Endodermal cell (in vitro differentiated cells): ENCODE data around the gene LY86. TPM values are rescaled to one million over a fixed set of nuclear protein-coding genes. Genes with fewer than 3 reads are reported as not detected.

Experiments used
- DNase-seq: peaks from one replicate; pipeline ENCODE4 v3.0.0-alpha.2; 2017
- H3K27ac ChIP-seq: 2 replicates; pipeline ENCODE4 v1.5.1; 2013; ENCODE audit warnings: mild to moderate bottlenecking, low read depth, low read length, moderate library complexity
- H3K27me3 ChIP-seq: 2 replicates; pipeline ENCODE4 v1.6.1; 2013; ENCODE audit warnings: mild to moderate bottlenecking, low read length, moderate library complexity; ENCODE audit not compliant: insufficient read depth, control insufficient read depth, poor library complexity, severe bottlenecking
- H3K36me3 ChIP-seq: 2 replicates; pipeline ENCODE4 v1.7.0; 2013; ENCODE audit warnings: mild to moderate bottlenecking, low read length, moderate library complexity; ENCODE audit not compliant: control insufficient read depth, insufficient read depth
- H3K4me1 ChIP-seq: one replicate; pipeline ENCODE4 v1.7.0; 2013; ENCODE audit warnings: low read length; ENCODE audit not compliant: control insufficient read depth, insufficient read depth
- H3K4me3 ChIP-seq: 2 replicates; pipeline ENCODE4 v1.5.1; 2013; ENCODE audit warnings: mild to moderate bottlenecking, low read length, moderate library complexity
- H3K9ac ChIP-seq: 2 replicates; pipeline ENCODE4 v1.6.1; 2013; ENCODE audit warnings: mild to moderate bottlenecking, low read length, moderate library complexity; ENCODE audit not compliant: poor library complexity, severe bottlenecking; ENCODE audit errors: extremely low read depth
- H3K9me3 ChIP-seq: 2 replicates; pipeline ENCODE4 v1.6.1; 2013; ENCODE audit warnings: mild to moderate bottlenecking, low read length, moderate library complexity; ENCODE audit not compliant: control insufficient read depth
- H3K27ac Mint-ChIP-seq: 2 replicates; pipeline ENCODE4 v1.8.0; 2020; ENCODE audit warnings: mixed read lengths
- H3K27me3 Mint-ChIP-seq: 2 replicates; pipeline ENCODE4 v1.8.0; 2021; ENCODE audit warnings: mild to moderate bottlenecking, mixed read lengths; ENCODE audit not compliant: insufficient read depth
- H3K36me3 Mint-ChIP-seq: 2 replicates; pipeline ENCODE4 v1.8.0; 2020; ENCODE audit warnings: low read depth, mixed read lengths
- H3K4me1 Mint-ChIP-seq: 2 replicates; pipeline ENCODE4 v1.8.0; 2020; ENCODE audit warnings: mixed read lengths
- H3K4me3 Mint-ChIP-seq: 2 replicates; pipeline ENCODE4 v1.8.0; 2020; ENCODE audit warnings: mild to moderate bottlenecking, moderate library complexity, mixed read lengths
- H3K9me3 Mint-ChIP-seq: 2 replicates; pipeline ENCODE4 v1.8.0; 2020; ENCODE audit warnings: mild to moderate bottlenecking, mixed read lengths
- WGBS, 2 experiments: methylation state at CpG; one replicate each; pipeline versions ENCODE4 v1.1.5 to v1.1.7; 2013; ENCODE audit warnings: missing lambda C conversion rate in 2 of 2, mixed read lengths in 1 of 2; ENCODE audit not compliant: insufficient coverage in 1 of 2, insufficient read length in 1 of 2; 5-methylcytosine and 5-hydroxymethylcytosine counted together
- total RNA-seq, 2 donors: library from RNA; stranded (reverse); fragmentation: NEBNext Ultra II Directional in 1 of 2; extraction: Animal tissue kit (Norgen Biotek cat#: 25700) in 1 of 2; gene quantifications; 2 replicates in 1 of 2; 3 replicates in 1 of 2; pipeline ENCODE4 v1.2.1, GENCODE V29; 2021
- TF ChIP-seq, protein P1 (sequence below): fragments of 200-600 bp; sonication (generic); conservative IDR thresholded peaks from 2 replicates; pipeline ENCODE4 v1.5.0; 2021; ENCODE audit warnings: antibody characterized with exemption, mild to moderate bottlenecking

LY86 gene
- total RNA-seq, 2 donors from 2014 or later, result not detected

DNA sequence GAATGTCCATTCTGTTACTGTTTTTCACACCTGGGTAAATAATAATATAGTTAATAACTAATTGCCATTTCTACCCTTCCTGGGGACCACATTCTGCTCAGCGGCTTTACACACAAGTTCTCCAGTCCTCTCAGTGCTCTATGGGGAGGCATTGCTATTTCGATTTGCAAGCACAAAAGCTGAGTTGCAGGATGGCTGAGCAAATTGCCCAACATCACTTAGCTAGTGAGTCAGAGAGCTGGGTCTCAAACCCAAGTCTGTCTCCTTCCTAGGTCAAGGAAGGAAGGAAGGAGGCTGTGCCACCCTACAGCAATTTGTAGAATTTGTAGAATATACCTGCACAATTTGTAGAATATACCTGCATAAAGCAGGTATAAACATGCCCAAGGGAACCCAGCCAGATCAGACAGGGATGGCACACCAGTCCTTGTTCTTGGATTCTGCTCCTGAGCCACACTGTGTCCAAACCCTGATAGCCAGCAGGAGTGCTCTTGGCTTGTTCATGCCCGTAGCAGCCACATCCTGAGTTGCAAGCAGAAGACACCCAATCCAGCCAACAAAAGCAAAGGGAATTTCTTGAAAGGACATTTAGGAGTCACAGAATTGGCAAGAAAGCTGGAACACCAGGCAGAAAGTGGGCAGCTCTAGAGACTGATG is 56.9 kb downstream of the LY86 start:
- no peaks in the 10 kb centered on the region for H3K4me1 ChIP-seq
- no peak overlapping the region for H3K27ac ChIP-seq
- no peak overlapping the region for H3K27ac Mint-ChIP-seq
- no peaks in the 10 kb centered on the region for H3K36me3 Mint-ChIP-seq
- no peaks in the 10 kb centered on the region for H3K27me3 Mint-ChIP-seq
- H3K4me3 Mint-ChIP-seq, result no peak overlapping the region
- TF ChIP-seq, protein P1, sequence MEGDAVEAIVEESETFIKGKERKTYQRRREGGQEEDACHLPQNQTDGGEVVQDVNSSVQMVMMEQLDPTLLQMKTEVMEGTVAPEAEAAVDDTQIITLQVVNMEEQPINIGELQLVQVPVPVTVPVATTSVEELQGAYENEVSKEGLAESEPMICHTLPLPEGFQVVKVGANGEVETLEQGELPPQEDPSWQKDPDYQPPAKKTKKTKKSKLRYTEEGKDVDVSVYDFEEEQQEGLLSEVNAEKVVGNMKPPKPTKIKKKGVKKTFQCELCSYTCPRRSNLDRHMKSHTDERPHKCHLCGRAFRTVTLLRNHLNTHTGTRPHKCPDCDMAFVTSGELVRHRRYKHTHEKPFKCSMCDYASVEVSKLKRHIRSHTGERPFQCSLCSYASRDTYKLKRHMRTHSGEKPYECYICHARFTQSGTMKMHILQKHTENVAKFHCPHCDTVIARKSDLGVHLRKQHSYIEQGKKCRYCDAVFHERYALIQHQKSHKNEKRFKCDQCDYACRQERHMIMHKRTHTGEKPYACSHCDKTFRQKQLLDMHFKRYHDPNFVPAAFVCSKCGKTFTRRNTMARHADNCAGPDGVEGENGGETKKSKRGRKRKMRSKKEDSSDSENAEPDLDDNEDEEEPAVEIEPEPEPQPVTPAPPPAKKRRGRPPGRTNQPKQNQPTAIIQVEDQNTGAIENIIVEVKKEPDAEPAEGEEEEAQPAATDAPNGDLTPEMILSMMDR, result no peak
- no peaks in the 10 kb centered on the region for H3K9me3 ChIP-seq
- peak; percentile 28 for DNase-seq
- no peak overlapping the region for H3K4me3 ChIP-seq
- no peak overlapping the region for H3K9ac ChIP-seq
- H3K4me1 Mint-ChIP-seq, result no peaks in the 10 kb centered on the region
- H3K9me3 Mint-ChIP-seq, result no peaks in the 10 kb centered on the region
- peaks cover 4% of the 10 kb centered on the region for H3K27me3 ChIP-seq
- 93 to 100% methylated on average over 3 of the region's 3 CpGs for WGBS, 2 experiments
- no peaks in the 10 kb centered on the region for H3K36me3 ChIP-seq

DNA sequence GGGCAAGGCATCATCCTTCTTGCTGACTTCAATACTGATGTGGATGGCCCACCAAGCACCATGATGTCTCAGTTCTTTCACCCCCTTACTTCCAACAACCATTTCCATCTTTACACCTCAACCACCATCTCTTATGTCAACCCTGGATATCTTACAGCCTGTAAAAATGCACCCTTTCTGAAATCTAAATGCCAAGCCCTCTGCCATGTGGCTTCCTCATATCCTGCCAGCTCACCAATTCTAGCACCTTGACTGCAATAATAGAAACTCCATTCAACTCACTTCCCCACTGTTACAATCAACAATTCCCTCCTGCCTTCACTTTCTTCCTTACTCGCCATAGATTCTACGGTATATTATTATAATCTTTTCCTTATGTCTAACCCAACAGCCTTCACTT is 57.9 kb downstream of the LY86 start:
- no peak overlapping the region for H3K27ac ChIP-seq
- Mint-ChIP-seq H3K9me3 (no peaks in the 10 kb centered on the region), H3K27ac (no peak overlapping the region), H3K27me3 (no peaks in the 10 kb centered on the region), H3K4me1 (peaks cover under 1% of the 10 kb centered on the region), H3K36me3 (no peaks in the 10 kb centered on the region), H3K4me3 (no peak overlapping the region)
- H3K4me3 ChIP-seq, result no peak overlapping the region
- DNase-seq, result no peak
- H3K27me3 ChIP-seq, result peaks cover 4% of the 10 kb centered on the region
- 94 to 100% methylated on average over 2 of the region's 2 CpGs for WGBS, 2 experiments
- no peaks in the 10 kb centered on the region for H3K4me1 ChIP-seq
- no peak overlapping the region for H3K9ac ChIP-seq
- no peaks in the 10 kb centered on the region for H3K9me3 ChIP-seq
- no peaks in the 10 kb centered on the region for H3K36me3 ChIP-seq
- TF ChIP-seq, protein P1, result no peak

DNA sequence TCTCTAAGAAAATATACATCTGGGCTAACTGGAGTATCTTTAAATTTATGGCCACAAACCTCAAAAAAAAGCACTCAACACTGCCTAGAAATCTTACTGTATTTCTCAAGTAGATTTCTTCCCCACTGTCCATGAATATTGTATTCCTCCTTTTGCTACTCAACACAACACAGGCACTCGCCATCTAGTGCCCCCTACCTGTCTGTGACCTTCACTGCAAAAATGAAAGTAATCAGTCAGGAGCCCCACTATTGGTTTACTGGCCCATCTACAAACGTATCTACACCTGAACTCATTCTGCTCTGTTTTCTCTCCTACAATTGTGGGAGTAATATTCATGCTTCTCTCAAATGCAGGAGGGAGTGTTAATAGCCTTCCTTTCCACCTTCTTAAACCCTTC is 58.3 kb downstream of the LY86 start:
- no peak overlapping the region for H3K4me3 ChIP-seq
- H3K9ac ChIP-seq, result no peak overlapping the region
- H3K36me3 Mint-ChIP-seq, result no peaks in the 10 kb centered on the region
- H3K36me3 ChIP-seq, result no peaks in the 10 kb centered on the region
- no peak overlapping the region for H3K4me3 Mint-ChIP-seq
- WGBS, 2 experiments, result 66 to 73% methylated on average over 1 to 2 of the region's 2 CpGs
- no peaks in the 10 kb centered on the region for H3K4me1 ChIP-seq
- H3K9me3 Mint-ChIP-seq, result no peaks in the 10 kb centered on the region
- TF ChIP-seq, protein P1, result peak; percentile 42
- no peak overlapping the region for H3K27ac Mint-ChIP-seq
- H3K9me3 ChIP-seq, result no peaks in the 10 kb centered on the region
- DNase-seq, result peak; percentile 52
- peaks cover 4% of the 10 kb centered on the region for H3K27me3 ChIP-seq
- no peaks in the 10 kb centered on the region for H3K27me3 Mint-ChIP-seq
- H3K4me1 Mint-ChIP-seq, result peaks cover 3% of the 10 kb centered on the region
- no peak overlapping the region for H3K27ac ChIP-seq
